Sigmoid colon (tissue), 4 donors: ENCODE results near the gene EFNA4.

Experiments
- EP300 ChIP-seq, 4 donors: sonication (generic); formaldehyde crosslinking; IDR thresholded peaks; one replicate each; pipeline ENCODE4 v1.6.1; 2017; ENCODE audit warnings: antibody characterized with exemption in 4 of 4
- TF ChIP-seq, protein P1 (sequence below), 4 experiments: fragments of 450-650 bp in 3 of 4; fragments of 200-600 bp in 1 of 4; IDR thresholded peaks; one replicate each; pipeline ENCODE4 v1.5.1; 2016 to 2019; ENCODE audit warnings: antibody characterized with exemption in 4 of 4, mild to moderate bottlenecking in 3 of 4, moderate library complexity in 2 of 4

- TF ChIP-seq EP300 (IDR thresholded peaks at IDR 0.05): no peak
- TF ChIP-seq, protein P1, sequence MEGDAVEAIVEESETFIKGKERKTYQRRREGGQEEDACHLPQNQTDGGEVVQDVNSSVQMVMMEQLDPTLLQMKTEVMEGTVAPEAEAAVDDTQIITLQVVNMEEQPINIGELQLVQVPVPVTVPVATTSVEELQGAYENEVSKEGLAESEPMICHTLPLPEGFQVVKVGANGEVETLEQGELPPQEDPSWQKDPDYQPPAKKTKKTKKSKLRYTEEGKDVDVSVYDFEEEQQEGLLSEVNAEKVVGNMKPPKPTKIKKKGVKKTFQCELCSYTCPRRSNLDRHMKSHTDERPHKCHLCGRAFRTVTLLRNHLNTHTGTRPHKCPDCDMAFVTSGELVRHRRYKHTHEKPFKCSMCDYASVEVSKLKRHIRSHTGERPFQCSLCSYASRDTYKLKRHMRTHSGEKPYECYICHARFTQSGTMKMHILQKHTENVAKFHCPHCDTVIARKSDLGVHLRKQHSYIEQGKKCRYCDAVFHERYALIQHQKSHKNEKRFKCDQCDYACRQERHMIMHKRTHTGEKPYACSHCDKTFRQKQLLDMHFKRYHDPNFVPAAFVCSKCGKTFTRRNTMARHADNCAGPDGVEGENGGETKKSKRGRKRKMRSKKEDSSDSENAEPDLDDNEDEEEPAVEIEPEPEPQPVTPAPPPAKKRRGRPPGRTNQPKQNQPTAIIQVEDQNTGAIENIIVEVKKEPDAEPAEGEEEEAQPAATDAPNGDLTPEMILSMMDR (IDR thresholded peaks at IDR 0.05): no peak
These were observed 20.2 kb upstream of the EFNA4 start for GRCh38 chr1:155043301-155043702.
